GM23338 (cell line): Measurements from ENCODE around the gene CACNA2D4. TPM values are rescaled to one million over a fixed set of nuclear protein-coding genes. Genes with fewer than 3 reads are reported as not detected.

Experiments
- ATAC-seq: fragments of 200-7000 bp; cut with Tn5 transposase; 3 replicates; pipeline ENCODE4 v1.9.1; 2020
- DNase-seq: peaks from one replicate; pipeline ENCODE4 v3.0.0-alpha.2; 2015; ENCODE audit warnings: low spot score
- H2AFZ ChIP-seq: fragments of 200-600 bp; sonication (generic); 2 replicates; pipeline ENCODE4 v1.8.0; 2016; ENCODE audit warnings: antibody characterized with exemption, mild to moderate bottlenecking, moderate library complexity
- H3F3A ChIP-seq: fragments of 200-600 bp; sonication (generic); replicated peaks from 2 replicates; pipeline ENCODE4 v1.8.0; 2017; ENCODE audit warnings: antibody characterized with exemption, mixed run types, low read depth
- H3K27ac ChIP-seq: fragments of 200-600 bp; sonication (generic); 2 replicates; pipeline ENCODE4 v1.6.1; 2016; ENCODE audit warnings: low read depth
- H3K27me3 ChIP-seq: fragments of 200-600 bp; sonication (generic); 2 replicates; pipeline ENCODE4 v1.8.0; 2016; ENCODE audit warnings: mild to moderate bottlenecking, mixed run types, moderate library complexity; ENCODE audit not compliant: insufficient read depth
- H3K36me3 ChIP-seq: fragments of 200-600 bp; sonication (generic); 2 replicates; pipeline ENCODE4 v1.8.0; 2016; ENCODE audit warnings: mild to moderate bottlenecking; ENCODE audit not compliant: insufficient read depth
- H3K4me1 ChIP-seq: fragments of 200-600 bp; sonication (generic); 2 replicates; pipeline ENCODE4 v1.8.0; 2016; ENCODE audit warnings: mild to moderate bottlenecking, moderate library complexity; ENCODE audit not compliant: insufficient read depth
- H3K4me2 ChIP-seq: fragments of 200-600 bp; sonication (generic); 2 replicates; pipeline ENCODE4 v1.7.1; 2017; ENCODE audit warnings: mixed run types
- H3K4me3 ChIP-seq: fragments of 200-600 bp; sonication (generic); 2 replicates; pipeline ENCODE4 v1.6.1; 2016; ENCODE audit warnings: mixed run types
- H3K79me2 ChIP-seq: fragments of 200-600 bp; sonication (generic); replicated peaks from 2 replicates; pipeline ENCODE4 v1.8.0; 2017; ENCODE audit warnings: mild to moderate bottlenecking; ENCODE audit not compliant: insufficient read depth
- H3K9me2 ChIP-seq: fragments of 200-600 bp; sonication (generic); 2 replicates; pipeline ENCODE4 v1.8.0; 2017; ENCODE audit not compliant: insufficient read depth
- H4K20me1 ChIP-seq: fragments of 200-600 bp; sonication (generic); replicated peaks from 2 replicates; pipeline ENCODE4 v1.8.0; 2017; ENCODE audit warnings: mild to moderate bottlenecking; ENCODE audit not compliant: insufficient read depth
- H3K27ac Mint-ChIP-seq: 2 replicates; pipeline ENCODE4 v1.8.0; 2020; ENCODE audit warnings: inconsistent platforms, mild to moderate bottlenecking, moderate library complexity, mixed read lengths
- H3K27me3 Mint-ChIP-seq: 3 replicates; pipeline ENCODE4 v1.8.0; 2022; ENCODE audit warnings: low read depth, mild to moderate bottlenecking, moderate library complexity, mixed read lengths, inconsistent platforms; ENCODE audit not compliant: insufficient read depth, poor library complexity
- H3K36me3 Mint-ChIP-seq: 3 replicates; pipeline ENCODE4 v1.8.0; 2021; ENCODE audit warnings: low read depth, mild to moderate bottlenecking, inconsistent platforms, moderate library complexity, mixed read lengths
- H3K4me1 Mint-ChIP-seq: 3 replicates; pipeline ENCODE4 v1.8.0; 2020; ENCODE audit warnings: mild to moderate bottlenecking, inconsistent platforms, mixed read lengths
- H3K4me3 Mint-ChIP-seq: 3 replicates; pipeline ENCODE4 v1.8.0; 2021; ENCODE audit warnings: moderate library complexity, mild to moderate bottlenecking, inconsistent platforms, mixed read lengths
- H3K9me3 Mint-ChIP-seq: 3 replicates; pipeline ENCODE4 v1.8.0; 2020; ENCODE audit warnings: moderate library complexity, mild to moderate bottlenecking, inconsistent platforms, mixed read lengths
- ETS1 ChIP-seq: IDR thresholded peaks from 2 replicates; pipeline ENCODE4 v1.6.1; 2016; ENCODE audit warnings: antibody characterized with exemption
- EZH2 ChIP-seq: fragments of 200-600 bp; sonication (generic); IDR thresholded peaks from one replicate; pipeline ENCODE4 v1.8.0; 2017; ENCODE audit warnings: antibody characterized with exemption, mild to moderate bottlenecking, low read depth; ENCODE audit not compliant: unreplicated experiment
- EZH2phosphoT487 ChIP-seq: fragments of 200-600 bp; sonication (generic); IDR thresholded peaks from one replicate; pipeline ENCODE4 v1.8.1; 2018; ENCODE audit warnings: antibody characterized with exemption; ENCODE audit not compliant: unreplicated experiment
- JUNB ChIP-seq: IDR thresholded peaks from one replicate; pipeline ENCODE4 v1.6.1; 2016; ENCODE audit warnings: antibody characterized with exemption; ENCODE audit not compliant: unreplicated experiment
- NANOG ChIP-seq: IDR thresholded peaks from 2 replicates; pipeline ENCODE4 v1.6.1; 2016; ENCODE audit warnings: antibody characterized with exemption, borderline replicate concordance
- POLR2AphosphoS5 ChIP-seq: IDR thresholded peaks from 2 replicates; pipeline ENCODE4 v1.6.1; 2016; ENCODE audit warnings: antibody characterized with exemption, low read depth
- STAT1 ChIP-seq: IDR thresholded peaks from one replicate; pipeline ENCODE4 v1.6.1; 2016; ENCODE audit warnings: antibody characterized with exemption; ENCODE audit not compliant: unreplicated experiment
- ZNF114 ChIP-seq: fragments of 250-450 bp; sonication (Bioruptor Pico); IDR thresholded peaks from 2 replicates; pipeline ENCODE4 v1.5.0; 2020; ENCODE audit warnings: mild to moderate bottlenecking, moderate library complexity
- ZNF331 ChIP-seq: fragments of 250-450 bp; sonication (Bioruptor Pico); IDR thresholded peaks from 2 replicates; pipeline ENCODE4 v1.5.0; 2020; ENCODE audit warnings: low read depth, mild to moderate bottlenecking, moderate library complexity
- ZNF462 ChIP-seq: fragments of 250-450 bp; sonication (Bioruptor Pico); IDR thresholded peaks from 2 replicates; pipeline ENCODE4 v1.5.0; 2020; ENCODE audit warnings: mild to moderate bottlenecking, moderate library complexity
- polyA plus RNA-seq: library from polyadenylated mRNA; unstranded; fragments of >200 nt; fragmentation: Nextera tagmentation; extraction: Ambion mirVana; gene quantifications from 2 replicates; pipeline ENCODE4 v1.2.1, GENCODE V29; 2016
- total RNA-seq: library from RNA; depleted of rRNA; stranded (reverse); fragments of >200 nt; shearing (Covaris generic); gene quantifications from 2 replicates; pipeline ENCODE4 v1.2.3, GENCODE V29; 2014

The CACNA2D4 gene
- total and polyA plus RNA-seq, 2 experiments from 2014 or later: 0.07 to 0.24 TPM

- Histone ChIP-seq H3K4me1 (peaks cover 4% of the 10 kb centered on the region; the same call in 1 of the 2 replicates), H3K79me2 (no peaks in the 10 kb centered on the region), H3K27ac (no peak overlapping the region), H3K27me3 (no peaks in the 10 kb centered on the region), H3K4me3 (no peak overlapping the region), H2AFZ (no peak overlapping the region), H3K9me2 (no peaks in the 10 kb centered on the region), H4K20me1 (no peaks in the 10 kb centered on the region), H3K36me3 (peaks cover 9% of the 10 kb centered on the region; the same call in 1 of the 2 replicates), H3F3A (peaks cover 4% of the 10 kb centered on the region; the same call in 1 of the 2 replicates), H3K4me2 (no peak overlapping the region)
- H3K27ac Mint-ChIP-seq: no peak overlapping the region; the same call in 1 of the 2 replicates
- H3K4me1 Mint-ChIP-seq: peaks cover 4% of the 10 kb centered on the region
- TF ChIP-seq NANOG: no peak
- no peak for TF ChIP-seq EZH2
- TF ChIP-seq POLR2AphosphoS5: no peak
- no peak for TF ChIP-seq STAT1
- TF ChIP-seq JUNB: no peak
- no peak for TF ChIP-seq ETS1
- no peak for TF ChIP-seq ZNF114 (CRISPR knock-in tag)
- no peak for DNase-seq
- peaks cover under 1% of the 10 kb centered on the region; the same call in 1 of the 3 replicates for H3K36me3 Mint-ChIP-seq
- no peak overlapping the region for H3K4me3 Mint-ChIP-seq
- peaks cover 13% of the 10 kb centered on the region for H3K27me3 Mint-ChIP-seq
- no peak for ATAC-seq
- no peaks in the 10 kb centered on the region for H3K9me3 Mint-ChIP-seq
Observed at GRCh38 chr12:1935700-1936378, 17.4 kb upstream of the CACNA2D4 start.

- no peak for ATAC-seq
- no peak overlapping the region for H3K27ac Mint-ChIP-seq
Observed at GRCh38 chr12:1935242-1935641, 16.8 kb upstream of the CACNA2D4 start.

More at GRCh38 chr12:1935242-1935641, 16.8 kb upstream of the CACNA2D4 start:
- H3K4me3 ChIP-seq: no peak overlapping the region
- TF ChIP-seq EZH2phosphoT487 (no peak), NANOG (no peak), POLR2AphosphoS5 (no peak), ZNF331 (CRISPR knock-in tag) (no peak), ZNF462 (CRISPR knock-in tag) (no peak)
- Mint-ChIP-seq H3K4me1 (peaks cover 4% of the 10 kb centered on the region), H3K27me3 (peaks cover 13% of the 10 kb centered on the region), H3K36me3 (no peaks in the 10 kb centered on the region), H3K9me3 (no peaks in the 10 kb centered on the region), H3K4me3 (no peak overlapping the region)
- no peak for DNase-seq
- H3K9me2 ChIP-seq: no peaks in the 10 kb centered on the region
- no peaks in the 10 kb centered on the region for H3K27me3 ChIP-seq
- H3K79me2 ChIP-seq: no peaks in the 10 kb centered on the region
- peaks cover 4% of the 10 kb centered on the region; the same call in 1 of the 2 replicates for H3F3A ChIP-seq
- 0 out of 2 replicates have a peak, but pooled peaks cover 5% of the 10 kb centered on the region for H3K36me3 ChIP-seq
- H4K20me1 ChIP-seq: no peaks in the 10 kb centered on the region
- no peak overlapping the region for H3K27ac ChIP-seq
- H3K4me1 ChIP-seq: peaks cover 4% of the 10 kb centered on the region; the same call in 1 of the 2 replicates
- no peak overlapping the region for H2AFZ ChIP-seq
- H3K4me2 ChIP-seq: no peak overlapping the region
